ENCODE data around the gene MIPEP. TPM values are rescaled to one million over a fixed set of nuclear protein-coding genes. Genes with fewer than 3 reads are reported as not detected.

The MIPEP gene
- total RNA-seq, 1 experiment from 2014 or later = 25.0 TPM

GRCh38 chr13:23683084-23683483 lies 206.1 kb downstream of the MIPEP start:
- DNase-seq = no peak
- no peaks in the 10 kb centered on the region for H3K27me3 ChIP-seq

GRCh38 chr13:23680845-23681669 lies 208.1 kb downstream of the MIPEP start:
- no peak for DNase-seq
- H3K36me3 ChIP-seq = no peaks in the 10 kb centered on the region
- H3K9me3 ChIP-seq = no peaks in the 10 kb centered on the region; the same call in 1 of the 2 replicates
- no peaks in the 10 kb centered on the region for H3K27me3 ChIP-seq
- no peak overlapping the region for H3K4me3 ChIP-seq

More at GRCh38 chr13:23683084-23683483, 206.1 kb downstream of the MIPEP start:
- Histone ChIP-seq H3K36me3 (no peaks in the 10 kb centered on the region), H3K4me3 (no peak overlapping the region), H3K9me3 (no peaks in the 10 kb centered on the region)

Other genes starting within 250 kb of the MIPEP start
- not detected in 2 replicates for gene C1QTNF9B, start 8.1 kb upstream of the MIPEP start, total RNA-seq (2014; rRNA removed; shearing (Covaris generic); ENCODE audit: low replicate concordance)

All from MG63 (cell line).